ENCODE data around the gene SERPINB10. TPM values are rescaled to one million over a fixed set of nuclear protein-coding genes. Genes with fewer than 3 reads are reported as not detected.

SERPINB10 gene
- total RNA-seq, result 0.93 TPM in 1 of 2 replicates, not detected in the other
- not detected in 2 replicates for polyA plus RNA-seq

- TF ChIP-seq EZH2phosphoT487 (IDR thresholded peaks at IDR 0.05; ENCODE audit: low read depth, severe bottlenecking, unreplicated experiment), result no peak
- TF ChIP-seq CTCF (IDR thresholded peaks at IDR 0.05; ENCODE audit: poor library complexity), result no peak
- TF ChIP-seq EZH2 (IDR thresholded peaks at IDR 0.05; ENCODE audit: borderline replicate concordance), result no peak
- DNase-seq (ENCODE audit: low spot score), result no peak
- Histone ChIP-seq H3K27ac (no peak within 1 kb of the TSS), H3K36me3 (replicated peaks; ENCODE audit: insufficient read depth, low read depth) (no peaks in the 10 kb centered on the region), H2AFZ (no peak within 1 kb of the TSS), H3K79me2 (no peaks in the 10 kb centered on the region), H3K4me2 (no peak within 1 kb of the TSS), H3K9me2 (replicated peaks; ENCODE audit: insufficient read depth) (no peaks in the 10 kb centered on the region), H4K20me1 (ENCODE audit: insufficient read depth, poor library complexity, severe bottlenecking) (no peaks in the 10 kb centered on the region), H3K4me1 (ENCODE audit: insufficient read depth) (no peaks in the 10 kb centered on the region), H3K4me3 (no peak within 1 kb of the TSS), H3K9me3 (ENCODE audit: low read depth) (no peaks in the 10 kb centered on the region), H3K27me3 (peaks cover 6% of the 10 kb centered on the region)
These were observed at the start of gene SERPINB10 for GRCh38 chr18:63907664-63908063. SERPINB10 (plus strand) TSS chr18:63907958; CDS start chr18:63915511, 7,553 bp downstream.

- WGBS (ENCODE audit: low lambda C conversion rate, missing lambda C conversion rate), result 74% methylated on average over 1 of the region's 1 CpG
- H3K4me1 ChIP-seq (ENCODE audit: insufficient read depth), result no peaks in the 10 kb centered on the region
- H4K20me1 ChIP-seq (ENCODE audit: insufficient read depth, poor library complexity, severe bottlenecking), result no peaks in the 10 kb centered on the region
These were observed 49.3 kb upstream of the SERPINB10 start for GRCh38 chr18:63858456-63858855.

GRCh38 chr18:63859781-63860475, 47.8 kb upstream of the SERPINB10 start:
- no peak overlapping the region for H3K4me3 ChIP-seq
- no peaks in the 10 kb centered on the region for H3K9me3 ChIP-seq (ENCODE audit: low read depth)
- no peaks in the 10 kb centered on the region for H4K20me1 ChIP-seq (ENCODE audit: insufficient read depth, poor library complexity, severe bottlenecking)
- H3K79me2 ChIP-seq, result no peaks in the 10 kb centered on the region
- no peak overlapping the region for H3K4me2 ChIP-seq
- H3K36me3 ChIP-seq (replicated peaks; ENCODE audit: insufficient read depth, low read depth), result no peaks in the 10 kb centered on the region
- H3K4me1 ChIP-seq (ENCODE audit: insufficient read depth), result no peaks in the 10 kb centered on the region
- no peaks in the 10 kb centered on the region for H3K9me2 ChIP-seq (replicated peaks; ENCODE audit: insufficient read depth)
- TF ChIP-seq CTCF (IDR thresholded peaks at IDR 0.05; ENCODE audit: poor library complexity), result no peak
- no peak for TF ChIP-seq EZH2phosphoT487 (IDR thresholded peaks at IDR 0.05; ENCODE audit: low read depth, severe bottlenecking, unreplicated experiment)
- TF ChIP-seq EZH2 (IDR thresholded peaks at IDR 0.05; ENCODE audit: borderline replicate concordance), result no peak
- no peak for DNase-seq (ENCODE audit: low spot score)
- 81% methylated on average over 2 of the region's 2 CpGs for WGBS (ENCODE audit: low lambda C conversion rate, missing lambda C conversion rate)
- no peaks in the 10 kb centered on the region for H3K27me3 ChIP-seq
- no peak overlapping the region for H3K27ac ChIP-seq
- no peak overlapping the region for H2AFZ ChIP-seq

More at GRCh38 chr18:63858456-63858855, 49.3 kb upstream of the SERPINB10 start:
- Histone ChIP-seq H3K4me2 (no peak overlapping the region), H3K9me3 (ENCODE audit: low read depth) (no peaks in the 10 kb centered on the region), H3K4me3 (no peak overlapping the region), H3K27me3 (no peaks in the 10 kb centered on the region), H3K36me3 (replicated peaks; ENCODE audit: insufficient read depth, low read depth) (no peaks in the 10 kb centered on the region), H3K27ac (no peak overlapping the region), H3K9me2 (replicated peaks; ENCODE audit: insufficient read depth) (no peaks in the 10 kb centered on the region), H2AFZ (no peak overlapping the region), H3K79me2 (no peaks in the 10 kb centered on the region)
- TF ChIP-seq EZH2 (IDR thresholded peaks at IDR 0.05; ENCODE audit: borderline replicate concordance) (no peak), EZH2phosphoT487 (IDR thresholded peaks at IDR 0.05; ENCODE audit: low read depth, severe bottlenecking, unreplicated experiment) (no peak), CTCF (IDR thresholded peaks at IDR 0.05; ENCODE audit: poor library complexity) (no peak)
- no peak for DNase-seq (ENCODE audit: low spot score)

All from hepatocyte (in vitro differentiated cells).